Kidney (tissue), 22 donors: ENCODE measurements around the gene CCDC78. TPM values are rescaled to one million over a fixed set of nuclear protein-coding genes. Genes with fewer than 3 reads are reported as not detected.

Experiments used
- DNase-seq, 5 donors: peaks; one replicate each; pipeline ENCODE4 v3.0.0-alpha.2; 2013 to 2020
- FAIRE-seq: peaks from 2 replicates; lab custom pipeline; 2012; peaks lifted over from hg19 to GRCh38; lab: Jason Lieb, UNC
- H3K27ac ChIP-seq, 2 donors: one replicate each; pipeline ENCODE4 v1.7.0; 2013; ENCODE audit warnings: low read depth in 2 of 2, low read length in 2 of 2, inconsistent platforms in 1 of 2
- H3K27me3 ChIP-seq: one replicate; pipeline ENCODE4 v1.7.1; 2013; ENCODE audit warnings: low read length, inconsistent platforms; ENCODE audit not compliant: control insufficient read depth, insufficient read depth
- H3K36me3 ChIP-seq, 3 donors: one replicate each; pipeline versions ENCODE4 v1.7.0 to v1.7.1; 2013; ENCODE audit warnings: low read length in 3 of 3, control low read depth in 1 of 3, inconsistent platforms in 1 of 3; ENCODE audit not compliant: insufficient read depth in 3 of 3, control insufficient read depth in 2 of 3
- H3K4me1 ChIP-seq, 3 donors: one replicate each; pipeline versions ENCODE4 v1.7.0 to v1.7.1; 2013; ENCODE audit warnings: low read length in 3 of 3, inconsistent platforms in 1 of 3, low read depth in 1 of 3; ENCODE audit not compliant: control insufficient read depth in 2 of 3, insufficient read depth in 2 of 3
- H3K4me3 ChIP-seq, 3 donors: one replicate each; pipeline versions ENCODE4 v1.7.0 to v1.8.1; 2013; ENCODE audit warnings: low read length in 3 of 3, control low read depth in 1 of 3, inconsistent platforms in 1 of 3
- H3K9ac ChIP-seq, 3 donors: one replicate each; pipeline versions ENCODE4 v1.7.0 to v1.7.1; 2013; ENCODE audit warnings: low read length in 3 of 3, control low read depth in 1 of 3, inconsistent platforms in 1 of 3
- H3K9me3 ChIP-seq, 3 donors: one replicate each; pipeline versions ENCODE4 v1.7.0 to v1.7.1; 2013; ENCODE audit warnings: low read length in 3 of 3, control low read depth in 1 of 3, inconsistent platforms in 1 of 3; ENCODE audit not compliant: control insufficient read depth in 2 of 3, insufficient read depth in 1 of 3
- intact Hi-C: fragments of 100-400 bp; cut with DNase I; formaldehyde crosslinking; loops from one replicate; pipeline ENCODE4 v1.11.1; 2022
- long read RNA-seq, 10 donors: library from polyadenylated mRNA in 1 of 10; unstranded in 1 of 10; transcript quantifications; one replicate each; pipeline ENCODE4 v2.0.0 and lab custom pipeline, GENCODE V29; 2021 to 2026
- polyA plus RNA-seq: library from polyadenylated mRNA; stranded (reverse); fragments of 350-450 nt; fragmentation: Illumina TruSeq; extraction: RNeasy Lipid Tissue Mini Kit (QIAGEN cat#74804); gene quantifications from one replicate; pipeline ENCODE4 v1.2.3, GENCODE V29; 2014; ENCODE audit warnings: low read depth, low replicate concordance; ENCODE audit not compliant: insufficient read depth
- total RNA-seq: library from RNA; stranded (reverse); fragmentation: NEBNext Ultra II Directional; extraction: Animal tissue kit (Norgen Biotek cat#: 25700); gene quantifications from one replicate; pipeline ENCODE4 v1.2.1, GENCODE V29; 2021
- TF ChIP-seq, protein P1 (sequence below): IDR thresholded peaks from 3 replicates; pipeline ENCODE4 v1.5.1; 2012; ENCODE audit warnings: mild to moderate bottlenecking, moderate library complexity, borderline replicate concordance; ENCODE audit not compliant: insufficient read depth; ENCODE audit errors: extremely low read depth
- donor health status: control.
- donor health status: control.
- donor health status: control.
- donor health status: control.
- donor health status: control.
- donor health status: DM: yes; HTN: yes; CAD: no.
- donor health status: Normal renal cell carcinoma (clear cell type).

Gene CCDC78
- total RNA-seq, result 2.6 TPM
- 1.3 TPM for polyA plus RNA-seq
- long read RNA-seq, donor 1, partial matches to known transcripts, result 19 of 19 reads
- long read RNA-seq, donor 1, other reads (novel, unspliced or antisense), result 0 of 19 reads
- long read RNA-seq, donor 2, result 0 reads
- long read RNA-seq, donor 3, result 0 reads
- long read RNA-seq, donor 4, result 0 reads
- long read RNA-seq, donor 5, result 0 reads
- long read RNA-seq, donor 6, result 0 reads
- long read RNA-seq, donor 7, result 0 reads
- long read RNA-seq, donor 8, result 0 reads
- long read RNA-seq, donor 9, partial matches to known transcripts, result 0 of 20 reads
- long read RNA-seq, donor 9, other reads (novel, unspliced or antisense), result 20 of 20 reads
- long read RNA-seq, donor 10, result 0 reads

DNA sequence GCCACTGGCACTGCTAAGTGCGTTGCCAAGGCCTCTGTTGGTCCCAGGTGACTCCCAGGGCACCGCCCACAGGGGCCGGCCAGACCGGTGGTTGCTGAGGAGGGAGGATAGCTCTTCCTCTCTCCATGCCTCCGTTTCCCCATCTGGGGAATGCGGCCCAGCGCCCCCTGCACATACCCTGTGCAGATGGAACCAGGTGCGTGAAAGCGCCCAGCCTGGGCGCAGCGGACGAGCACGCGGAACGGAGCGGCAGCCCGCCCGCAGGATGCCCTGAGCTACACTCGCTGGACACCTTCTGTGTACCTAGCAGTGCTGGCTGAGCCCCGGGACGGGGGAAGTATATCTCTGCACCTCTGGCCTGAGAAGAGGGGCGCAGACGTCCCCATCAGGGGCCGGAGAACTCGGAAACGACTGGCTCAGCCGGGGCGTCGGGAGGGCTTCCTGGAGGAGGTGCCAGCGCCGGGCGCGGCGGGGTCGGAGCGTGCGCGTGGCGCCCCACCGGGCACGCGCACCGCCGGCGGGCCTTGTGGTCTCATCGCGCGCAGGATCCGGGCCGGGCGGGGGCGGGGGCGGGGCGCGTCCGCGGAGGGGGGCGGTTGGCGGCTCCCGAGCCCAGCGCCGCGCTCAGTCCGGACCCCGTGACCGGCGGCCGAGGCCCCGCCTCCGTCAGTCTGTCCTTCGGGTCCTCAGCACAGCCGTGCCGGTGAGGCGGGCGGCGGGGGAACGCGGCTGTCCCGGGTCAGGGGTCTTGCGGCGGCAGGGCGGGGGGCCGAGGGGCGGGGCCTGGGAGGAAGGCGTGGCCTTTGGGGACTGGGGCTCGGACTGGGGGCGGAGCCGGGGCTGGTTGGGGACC is at the start of gene CCDC78, which contains the start of gene HAGHL:
CCDC78 (minus strand) TSS at position 6 of the 853 bp plus-strand sequence. CDS start 76 bp downstream, outside the sequence.
HAGHL (plus strand) TSS at position 669 of the 853 bp plus-strand sequence. CDS start 404 bp downstream, outside the sequence.
- TF ChIP-seq, protein P1, sequence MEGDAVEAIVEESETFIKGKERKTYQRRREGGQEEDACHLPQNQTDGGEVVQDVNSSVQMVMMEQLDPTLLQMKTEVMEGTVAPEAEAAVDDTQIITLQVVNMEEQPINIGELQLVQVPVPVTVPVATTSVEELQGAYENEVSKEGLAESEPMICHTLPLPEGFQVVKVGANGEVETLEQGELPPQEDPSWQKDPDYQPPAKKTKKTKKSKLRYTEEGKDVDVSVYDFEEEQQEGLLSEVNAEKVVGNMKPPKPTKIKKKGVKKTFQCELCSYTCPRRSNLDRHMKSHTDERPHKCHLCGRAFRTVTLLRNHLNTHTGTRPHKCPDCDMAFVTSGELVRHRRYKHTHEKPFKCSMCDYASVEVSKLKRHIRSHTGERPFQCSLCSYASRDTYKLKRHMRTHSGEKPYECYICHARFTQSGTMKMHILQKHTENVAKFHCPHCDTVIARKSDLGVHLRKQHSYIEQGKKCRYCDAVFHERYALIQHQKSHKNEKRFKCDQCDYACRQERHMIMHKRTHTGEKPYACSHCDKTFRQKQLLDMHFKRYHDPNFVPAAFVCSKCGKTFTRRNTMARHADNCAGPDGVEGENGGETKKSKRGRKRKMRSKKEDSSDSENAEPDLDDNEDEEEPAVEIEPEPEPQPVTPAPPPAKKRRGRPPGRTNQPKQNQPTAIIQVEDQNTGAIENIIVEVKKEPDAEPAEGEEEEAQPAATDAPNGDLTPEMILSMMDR, result no peak
- Histone ChIP-seq H3K9me3 (no peaks in the 10 kb centered on the region), H3K4me3 (peak within 1 kb of the TSS in 2 of 3 donors; percentile 29 to 43), H3K36me3 (no peaks in the 10 kb centered on the region), H3K9ac (peak within 1 kb of the TSS in 1 of 3 donors; percentile 19), H3K4me1 (peaks cover 0 to 13% (median 0%) of the 10 kb centered on the region in 3 donors), H3K27ac (no peak within 1 kb of the TSS), H3K27me3 (no peaks in the 10 kb centered on the region)
- DNase-seq, result peak in 4 of 5 donors; percentile 62 to 91 (median 76)
- intact Hi-C loops, result no loop called here
- no peak for FAIRE-seq

DNA sequence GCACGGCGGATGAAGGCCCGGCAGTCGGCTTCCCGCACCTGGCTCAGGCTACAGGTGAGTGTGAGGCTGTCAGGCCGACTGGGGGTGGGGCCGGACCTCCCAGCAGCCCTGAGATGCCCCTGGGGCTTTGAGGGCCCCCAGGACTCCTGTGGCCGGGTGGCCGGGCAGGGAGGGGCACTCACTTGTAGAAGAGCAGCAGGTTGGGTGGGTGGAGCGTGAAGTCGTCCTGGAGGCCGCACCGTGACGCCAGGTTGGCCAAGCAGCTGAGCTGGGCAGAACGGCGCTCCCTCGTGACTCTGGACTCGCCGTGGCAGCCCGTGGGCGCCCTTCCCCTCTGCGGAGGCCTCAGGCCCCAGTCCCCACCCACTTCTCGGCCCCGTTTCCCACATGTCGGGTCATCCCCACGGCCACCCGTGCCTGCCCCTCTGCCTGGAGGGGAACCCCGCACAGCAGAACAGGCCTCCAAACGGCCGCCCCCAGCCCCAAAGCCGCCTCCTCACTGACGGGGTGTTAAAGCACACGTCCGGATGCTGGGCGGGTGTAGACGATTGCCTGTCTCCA is 49.1 kb upstream of the CCDC78 start:
- intact Hi-C loops, result no loop called here
- no peaks in the 10 kb centered on the region for H3K27me3 ChIP-seq
- no peak for FAIRE-seq

DNA sequence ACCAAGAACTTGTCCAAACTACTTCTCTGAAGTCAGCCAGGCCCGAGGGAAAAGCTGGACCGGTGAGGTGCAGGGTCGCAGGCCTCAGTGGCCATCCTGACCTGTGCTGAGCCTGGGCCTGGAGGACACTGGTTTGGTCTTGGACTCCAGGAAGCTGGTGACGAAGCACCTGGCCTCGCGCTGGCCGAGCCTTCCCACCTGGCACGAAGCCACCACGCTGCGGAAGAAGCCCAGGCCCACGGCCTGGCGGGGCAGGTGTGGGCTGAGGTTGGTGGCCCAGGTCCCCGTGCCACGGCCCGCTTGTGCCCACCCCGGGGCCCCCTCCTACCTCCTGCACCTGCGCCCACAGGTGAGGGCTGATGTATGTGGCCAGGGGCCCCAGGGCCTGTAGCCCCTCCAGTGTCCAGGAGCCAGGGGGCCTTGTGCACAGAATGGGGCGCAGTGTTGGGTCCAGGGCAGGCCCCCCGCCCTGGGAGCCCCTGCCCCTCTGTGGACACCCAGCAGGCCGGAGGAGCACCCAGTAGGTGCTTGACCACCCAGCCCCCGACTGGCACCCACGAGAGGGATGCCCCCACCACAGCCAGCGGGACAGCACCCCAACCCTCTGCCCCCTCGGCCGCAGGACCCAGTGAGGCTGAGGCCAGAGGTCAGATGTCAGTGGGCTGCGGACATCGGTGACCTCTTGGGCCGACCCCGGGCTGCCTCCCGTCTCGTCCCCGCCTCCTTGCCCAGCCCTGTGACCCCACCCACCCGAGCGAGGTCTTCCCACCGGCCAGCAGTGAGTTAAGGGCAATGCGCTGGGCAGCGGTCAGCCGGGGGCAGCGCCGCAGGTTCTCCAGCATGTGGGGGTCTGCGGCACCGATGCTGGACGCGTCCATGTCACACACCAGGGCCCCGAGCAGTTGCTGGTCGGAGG is 48.1 kb upstream of the CCDC78 start:
- no peak overlapping the region for H3K9ac ChIP-seq
- DNase-seq (no peak), FAIRE-seq (no peak)
- H3K27me3 ChIP-seq, result no peaks in the 10 kb centered on the region
- no peaks in the 10 kb centered on the region for H3K4me1 ChIP-seq
- H3K27ac ChIP-seq, result no peak overlapping the region
- H3K36me3 ChIP-seq, result no peaks in the 10 kb centered on the region
- H3K9me3 ChIP-seq, result no peaks in the 10 kb centered on the region
- intact Hi-C loops, result no loop called here
- H3K4me3 ChIP-seq, result no peak overlapping the region
- TF ChIP-seq, protein P1, result no peak

More for the DNA sequence above, 49.1 kb upstream of the CCDC78 start:
- no peak overlapping the region for H3K4me3 ChIP-seq
- no peak for DNase-seq
- no peaks in the 10 kb centered on the region for H3K4me1 ChIP-seq
- TF ChIP-seq, protein P1, result no peak
- H3K36me3 ChIP-seq, result no peaks in the 10 kb centered on the region
- H3K9me3 ChIP-seq, result no peaks in the 10 kb centered on the region
- no peak overlapping the region for H3K9ac ChIP-seq
- no peak overlapping the region for H3K27ac ChIP-seq
